ENCODE data around the gene TYW5. TPM values are rescaled to one million over a fixed set of nuclear protein-coding genes. Genes with fewer than 3 reads are reported as not detected.
A peak's percentile ranks its signal among the peaks of the same experiment; 100 is the strongest.

TYW5 gene
- total and polyA plus RNA-seq, 2 of the 13 experiments (the other 11 are each of a cell fraction or from before 2014, with no cell fraction given) = 8.3 to 14.6 TPM

GRCh38 chr2:199911052-199911876 lies 44.0 kb downstream of the TYW5 start, which contains the start of gene C2orf69 (continued):
- peak; percentile 87 for TF ChIP-seq ZBTB10 (CRISPR knock-in tag; IDR thresholded peaks at IDR 0.05; ENCODE audit: borderline replicate concordance)
- TF ChIP-seq ZNF510 (CRISPR knock-in tag; IDR thresholded peaks at IDR 0.05; ENCODE audit: low read depth) = peak; percentile 5; the same call in 1 of the 2 replicates
- TF ChIP-seq MTF1 (CRISPR knock-in tag; IDR thresholded peaks at IDR 0.05) = no peak
- TF ChIP-seq ZBTB43 (CRISPR knock-in tag; conservative IDR thresholded peaks at IDR 0.05) = no peak; the same call in 1 of the 2 replicates
- no peak for TF ChIP-seq SIX1 (CRISPR knock-in tag; IDR thresholded peaks at IDR 0.05; ENCODE audit: borderline replicate concordance)
- peak; percentile 89; the same call in 1 of the 2 replicates for TF ChIP-seq ZNF564 (CRISPR knock-in tag; IDR thresholded peaks at IDR 0.05)
- TF ChIP-seq CCAR2 (optimal IDR thresholded peaks at IDR 0.05; ENCODE audit: low read depth, low read length) = no peak
- TF ChIP-seq ZNF260 (CRISPR knock-in tag; IDR thresholded peaks at IDR 0.05; ENCODE audit: borderline replicate concordance, low read depth) = no peak
- TF ChIP-seq NPAS2 (CRISPR knock-in tag; IDR thresholded peaks at IDR 0.05; ENCODE audit: borderline replicate concordance) = no peak
- 0 out of 2 replicates have a peak, but pooled peaks have one; percentile 39 for TF ChIP-seq ZNF12 (CRISPR knock-in tag; IDR thresholded peaks at IDR 0.05)
- no peak for TF ChIP-seq ZNF20 (CRISPR knock-in tag; IDR thresholded peaks at IDR 0.05)
- peak; percentile 90 for TF ChIP-seq NFAT5 (CRISPR knock-in tag; IDR thresholded peaks at IDR 0.05)
- peak; percentile 86 for TF ChIP-seq GABPB1 (CRISPR knock-in tag; IDR thresholded peaks at IDR 0.05)
- TF ChIP-seq BATF2 (CRISPR knock-in tag; IDR thresholded peaks at IDR 0.05) = no peak
